Type B pancreatic cell (in vitro differentiated cells): Measurements from ENCODE around the gene CYP2J2. TPM values are rescaled to one million over a fixed set of nuclear protein-coding genes. Genes with fewer than 3 reads are reported as not detected.

Source experiments
- DNase-seq: peaks from one replicate; pipeline ENCODE4 v3.0.0; 2021; ENCODE audit warnings: mixed read lengths; ENCODE audit not compliant: unreplicated experiment; ENCODE audit errors: extremely low spot score
- H3K27ac Mint-ChIP-seq: 2 replicates; pipeline ENCODE4 v1.8.0; 2021; ENCODE audit warnings: mild to moderate bottlenecking, mixed read lengths
- H3K27me3 Mint-ChIP-seq: 2 replicates; pipeline ENCODE4 v1.8.0; 2021; ENCODE audit warnings: mixed read lengths
- H3K36me3 Mint-ChIP-seq: 2 replicates; pipeline ENCODE4 v1.8.0; 2021; ENCODE audit warnings: mixed read lengths
- H3K4me1 Mint-ChIP-seq: one replicate; pipeline ENCODE4 v1.8.0; 2021; ENCODE audit warnings: mixed read lengths; ENCODE audit not compliant: unreplicated experiment
- H3K4me3 Mint-ChIP-seq: 2 replicates; pipeline ENCODE4 v1.8.0; 2021; ENCODE audit warnings: mild to moderate bottlenecking, mixed read lengths
- H3K9me3 Mint-ChIP-seq: 2 replicates; pipeline ENCODE4 v1.8.0; 2021; ENCODE audit warnings: mixed read lengths
- total RNA-seq: library from RNA; stranded (reverse); gene quantifications from 2 replicates; pipeline ENCODE4 v1.2.1, GENCODE V29; 2021; ENCODE audit warnings: low replicate concordance
- TF ChIP-seq, protein P1 (sequence below): fragments of 200-600 bp; sonication (generic); conservative IDR thresholded peaks from 2 replicates; pipeline ENCODE4 v1.5.0; 2021; ENCODE audit warnings: antibody characterized with exemption, mild to moderate bottlenecking

CYP2J2 gene
- total RNA-seq, 1 donor from 2014 or later, result 1.5 TPM

DNA sequence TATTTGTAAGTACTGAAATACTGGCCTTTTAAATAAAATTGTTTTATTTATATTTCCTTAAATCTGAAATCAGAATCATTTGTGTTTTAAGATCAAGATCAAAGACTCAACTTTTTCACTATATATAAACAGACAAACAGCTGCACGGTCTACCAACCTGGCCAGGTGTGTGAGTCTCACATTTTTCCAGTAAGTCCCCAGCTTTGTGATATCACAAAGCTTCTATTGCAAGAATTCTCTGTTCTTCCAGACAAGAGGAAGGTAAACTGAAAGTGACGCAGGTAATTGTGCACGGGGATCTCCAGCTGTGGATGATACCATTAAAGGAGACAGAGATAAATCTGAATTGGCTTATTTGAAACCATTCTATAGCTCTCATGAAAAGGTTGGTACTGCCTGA is 41.2 kb upstream of the CYP2J2 start:
- TF ChIP-seq, protein P1, sequence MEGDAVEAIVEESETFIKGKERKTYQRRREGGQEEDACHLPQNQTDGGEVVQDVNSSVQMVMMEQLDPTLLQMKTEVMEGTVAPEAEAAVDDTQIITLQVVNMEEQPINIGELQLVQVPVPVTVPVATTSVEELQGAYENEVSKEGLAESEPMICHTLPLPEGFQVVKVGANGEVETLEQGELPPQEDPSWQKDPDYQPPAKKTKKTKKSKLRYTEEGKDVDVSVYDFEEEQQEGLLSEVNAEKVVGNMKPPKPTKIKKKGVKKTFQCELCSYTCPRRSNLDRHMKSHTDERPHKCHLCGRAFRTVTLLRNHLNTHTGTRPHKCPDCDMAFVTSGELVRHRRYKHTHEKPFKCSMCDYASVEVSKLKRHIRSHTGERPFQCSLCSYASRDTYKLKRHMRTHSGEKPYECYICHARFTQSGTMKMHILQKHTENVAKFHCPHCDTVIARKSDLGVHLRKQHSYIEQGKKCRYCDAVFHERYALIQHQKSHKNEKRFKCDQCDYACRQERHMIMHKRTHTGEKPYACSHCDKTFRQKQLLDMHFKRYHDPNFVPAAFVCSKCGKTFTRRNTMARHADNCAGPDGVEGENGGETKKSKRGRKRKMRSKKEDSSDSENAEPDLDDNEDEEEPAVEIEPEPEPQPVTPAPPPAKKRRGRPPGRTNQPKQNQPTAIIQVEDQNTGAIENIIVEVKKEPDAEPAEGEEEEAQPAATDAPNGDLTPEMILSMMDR, result no peak
- H3K27me3 Mint-ChIP-seq, result peaks cover 4% of the 10 kb centered on the region
- no peak overlapping the region for H3K27ac Mint-ChIP-seq
- H3K4me3 Mint-ChIP-seq, result no peak overlapping the region
- H3K4me1 Mint-ChIP-seq, result peaks cover 15% of the 10 kb centered on the region
- DNase-seq, result no peak
- H3K36me3 Mint-ChIP-seq, result no peaks in the 10 kb centered on the region
- H3K9me3 Mint-ChIP-seq, result no peaks in the 10 kb centered on the region

DNA sequence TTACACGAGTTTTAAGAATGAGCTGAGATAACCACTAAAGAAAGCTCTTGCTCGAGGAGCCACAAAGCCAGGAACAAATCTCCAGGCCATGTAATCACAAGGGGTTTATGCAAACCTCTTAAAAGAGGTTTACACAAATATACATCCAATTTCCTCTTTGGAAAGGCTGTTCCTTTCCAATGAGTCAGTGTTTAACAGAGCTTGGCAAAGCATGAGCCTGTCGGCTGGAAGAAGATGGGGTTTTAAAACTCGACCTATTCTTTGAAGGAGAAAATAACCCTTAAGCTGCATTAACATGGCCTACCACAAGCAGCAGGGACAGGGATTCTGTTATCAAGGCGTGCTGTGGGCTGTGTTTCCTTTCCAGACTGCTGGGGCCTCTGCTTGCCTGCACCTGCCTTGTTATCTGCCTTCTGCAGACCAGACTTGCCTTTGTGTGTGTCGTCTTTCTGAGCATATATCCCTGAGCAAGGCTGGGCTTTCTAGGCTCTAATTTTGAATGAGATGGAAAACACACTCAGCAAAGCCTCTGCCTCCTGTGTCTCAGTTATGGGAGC is 40.6 kb upstream of the CYP2J2 start:
- no peak overlapping the region for H3K27ac Mint-ChIP-seq
- no peaks in the 10 kb centered on the region for H3K36me3 Mint-ChIP-seq
- H3K9me3 Mint-ChIP-seq, result no peaks in the 10 kb centered on the region
- peaks cover 10% of the 10 kb centered on the region for H3K4me1 Mint-ChIP-seq
- H3K27me3 Mint-ChIP-seq, result peaks cover 4% of the 10 kb centered on the region
- TF ChIP-seq, protein P1, result no peak
- no peak overlapping the region for H3K4me3 Mint-ChIP-seq
- DNase-seq, result no peak

DNA sequence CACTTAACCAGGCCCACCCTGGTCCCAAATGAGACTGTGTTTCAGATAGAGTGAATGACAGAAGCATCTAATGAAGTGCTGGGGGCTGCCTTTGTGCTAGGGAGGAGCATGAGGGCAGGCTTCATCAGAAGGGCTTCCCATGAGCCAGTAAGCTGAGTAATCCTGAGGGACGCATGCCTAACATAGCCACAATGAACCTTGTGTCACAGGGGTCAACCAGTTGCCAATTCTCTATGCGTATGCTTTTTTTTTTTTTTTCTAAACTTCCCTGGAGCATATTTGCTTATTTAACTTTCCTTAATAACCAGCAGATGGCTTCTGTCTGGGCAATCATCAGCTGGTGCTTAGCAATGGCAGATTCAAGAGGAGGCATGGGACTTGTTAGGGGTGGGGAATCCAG is 25.5 kb upstream of the CYP2J2 start:
- TF ChIP-seq, protein P1, result no peak
- DNase-seq, result no peak

DNA sequence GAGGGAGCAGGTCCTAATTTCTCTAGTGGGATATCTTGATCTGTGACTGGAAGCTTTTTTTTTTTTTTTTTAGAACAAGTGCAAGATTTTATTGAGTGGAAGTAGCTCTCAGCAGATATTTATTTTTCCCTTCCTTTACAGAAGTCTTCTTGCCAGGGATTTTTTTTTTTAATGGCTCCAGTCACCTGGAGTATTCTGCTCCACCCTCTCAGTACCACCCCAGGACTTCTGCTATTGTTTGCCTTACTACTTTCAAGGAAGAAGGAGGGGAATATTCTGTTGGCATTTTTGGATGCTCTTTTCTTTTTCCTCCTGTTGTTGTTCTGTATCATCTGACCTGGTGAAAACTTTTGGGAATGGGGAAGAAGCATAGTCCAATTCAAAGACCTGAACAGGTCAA is 23.1 kb upstream of the CYP2J2 start:
- H3K36me3 Mint-ChIP-seq, result no peaks in the 10 kb centered on the region
- H3K27ac Mint-ChIP-seq, result no peak overlapping the region
- DNase-seq, result no peak
- no peaks in the 10 kb centered on the region for H3K9me3 Mint-ChIP-seq
- H3K4me1 Mint-ChIP-seq, result no peaks in the 10 kb centered on the region
- TF ChIP-seq, protein P1, result no peak
- H3K27me3 Mint-ChIP-seq, result peaks cover 2% of the 10 kb centered on the region
- no peak overlapping the region for H3K4me3 Mint-ChIP-seq

More for the DNA sequence above, 25.5 kb upstream of the CYP2J2 start:
- H3K4me1 Mint-ChIP-seq, result no peaks in the 10 kb centered on the region
- H3K36me3 Mint-ChIP-seq, result no peaks in the 10 kb centered on the region
- H3K27ac Mint-ChIP-seq, result no peak overlapping the region
- peaks cover 2% of the 10 kb centered on the region for H3K27me3 Mint-ChIP-seq
- H3K4me3 Mint-ChIP-seq, result no peak overlapping the region
- H3K9me3 Mint-ChIP-seq, result no peaks in the 10 kb centered on the region

DNA sequence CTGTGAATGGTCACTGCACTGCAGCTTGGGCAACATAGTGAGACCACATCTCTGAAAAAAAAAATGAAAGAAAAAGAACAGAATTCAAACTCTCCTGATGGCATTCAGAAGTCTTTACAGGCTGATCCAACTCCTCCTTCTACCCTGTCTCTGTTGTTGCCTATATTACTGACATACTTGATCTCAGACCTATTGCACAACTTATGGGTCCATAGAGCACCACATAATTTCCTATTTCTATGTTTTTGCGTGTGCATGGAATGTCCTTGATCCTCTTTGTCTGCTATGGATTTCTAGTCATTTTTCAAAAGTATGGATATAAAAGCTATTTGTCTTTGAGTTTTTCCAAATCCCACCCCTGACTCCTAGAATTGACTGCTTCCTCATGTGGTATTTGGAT is 22.4 kb upstream of the CYP2J2 start:
- DNase-seq, result no peak
- H3K36me3 Mint-ChIP-seq, result no peaks in the 10 kb centered on the region
- TF ChIP-seq, protein P1, result no peak
- H3K9me3 Mint-ChIP-seq, result no peaks in the 10 kb centered on the region
- peaks cover 2% of the 10 kb centered on the region for H3K27me3 Mint-ChIP-seq
- no peaks in the 10 kb centered on the region for H3K4me1 Mint-ChIP-seq
- H3K27ac Mint-ChIP-seq, result no peak overlapping the region
- H3K4me3 Mint-ChIP-seq, result no peak overlapping the region
